GM10248 (cell line): ENCODE data around the gene RXFP3.

ENCODE experiments used
- CTCF ChIA-PET: fragments of 300-600 bp; sonication (Branson Sonifier 250); formaldehyde crosslinking; extraction: SDS; loops from one replicate; lab custom pipeline; 2021; ENCODE audit warnings: antibody characterized with exemption; lab: Yijun Ruan, JAX
- POLR2A ChIA-PET: fragments of 350-650 bp; sonication (Branson Sonifier 250); formaldehyde crosslinking; extraction: SDS; loops from one replicate; lab custom pipeline; 2020; ENCODE audit warnings: antibody characterized with exemption; lab: Yijun Ruan, JAX
- DNase-seq: peaks from one replicate; pipeline ENCODE4 v3.0.0; 2012; ENCODE audit errors: extremely low spot score
- CTCF ChIP-seq: IDR thresholded peaks from 2 replicates; pipeline ENCODE4 v1.5.1; 2012; ENCODE audit warnings: mild to moderate bottlenecking, low read depth; ENCODE audit errors: extremely low read depth, missing control alignments, control extremely low read depth

The RXFP3 gene

GRCh38 chr5:33984671-33985124 lies 48.5 kb downstream of the RXFP3 start, which contains the start of gene SLC45A2:
Gene SLC45A2 (minus strand): TSS chr5:33984693. CDS start chr5:33984583, 110 bp downstream.
- CTCF ChIA-PET = interaction anchor here (1.0 to 6.7 kb wide), 2 partner anchors 13 to 15 kb away, joined by 4 to 38 read pairs; no protein-coding TSS in a partner anchor
- POLR2A ChIA-PET = no interaction called here
- no peak for TF ChIP-seq CTCF
- DNase-seq = no peak

- CTCF ChIA-PET = interaction anchor here (1.1 kb wide), 1 partner anchor 63 kb away, joined by 3 read pairs; no protein-coding TSS in a partner anchor
- no peak for TF ChIP-seq CTCF
- no peak for DNase-seq
- POLR2A ChIA-PET = no interaction called here
Observed at GRCh38 chr5:33985447-33985846, 49.3 kb downstream of the RXFP3 start.
